IPS DF 6.9 (cell line): ENCODE results near the gene SOX18.

Experiments used
- DNase-seq: peaks from one replicate; pipeline ENCODE4 v3.0.0-alpha.2; 2013; ENCODE audit warnings: low read depth, low spot score
- H3K27ac ChIP-seq: one replicate; pipeline ENCODE4 v1.5.1; 2013; ENCODE audit warnings: low read length, control low read depth
- H3K27me3 ChIP-seq: 2 replicates; pipeline ENCODE4 v1.6.1; 2013; ENCODE audit warnings: mild to moderate bottlenecking, low read length; ENCODE audit not compliant: control insufficient read depth, insufficient read depth
- H3K36me3 ChIP-seq: 2 replicates; pipeline ENCODE4 v1.6.1; 2013; ENCODE audit warnings: low read length; ENCODE audit not compliant: control insufficient read depth, insufficient read depth
- H3K4me1 ChIP-seq: 2 replicates; pipeline ENCODE4 v1.6.1; 2013; ENCODE audit warnings: low read length; ENCODE audit not compliant: control insufficient read depth, insufficient read depth
- H3K4me3 ChIP-seq: 2 replicates; pipeline ENCODE4 v1.5.1; 2013; ENCODE audit warnings: mild to moderate bottlenecking, low read length
- H3K9me3 ChIP-seq: 2 replicates; pipeline ENCODE4 v1.6.1; 2013; ENCODE audit warnings: low read length, inconsistent platforms; ENCODE audit not compliant: control insufficient read depth, insufficient read depth
- WGBS: extraction: QIAGEN DNeasy Blood & Tissue Kit; methylation state at CpG from one replicate; pipeline ENCODE4 v1.1.7; 2013; ENCODE audit warnings: mixed read lengths, missing lambda C conversion rate; ENCODE audit not compliant: insufficient read length, insufficient coverage; 5-methylcytosine and 5-hydroxymethylcytosine counted together

SOX18 gene

DNA sequence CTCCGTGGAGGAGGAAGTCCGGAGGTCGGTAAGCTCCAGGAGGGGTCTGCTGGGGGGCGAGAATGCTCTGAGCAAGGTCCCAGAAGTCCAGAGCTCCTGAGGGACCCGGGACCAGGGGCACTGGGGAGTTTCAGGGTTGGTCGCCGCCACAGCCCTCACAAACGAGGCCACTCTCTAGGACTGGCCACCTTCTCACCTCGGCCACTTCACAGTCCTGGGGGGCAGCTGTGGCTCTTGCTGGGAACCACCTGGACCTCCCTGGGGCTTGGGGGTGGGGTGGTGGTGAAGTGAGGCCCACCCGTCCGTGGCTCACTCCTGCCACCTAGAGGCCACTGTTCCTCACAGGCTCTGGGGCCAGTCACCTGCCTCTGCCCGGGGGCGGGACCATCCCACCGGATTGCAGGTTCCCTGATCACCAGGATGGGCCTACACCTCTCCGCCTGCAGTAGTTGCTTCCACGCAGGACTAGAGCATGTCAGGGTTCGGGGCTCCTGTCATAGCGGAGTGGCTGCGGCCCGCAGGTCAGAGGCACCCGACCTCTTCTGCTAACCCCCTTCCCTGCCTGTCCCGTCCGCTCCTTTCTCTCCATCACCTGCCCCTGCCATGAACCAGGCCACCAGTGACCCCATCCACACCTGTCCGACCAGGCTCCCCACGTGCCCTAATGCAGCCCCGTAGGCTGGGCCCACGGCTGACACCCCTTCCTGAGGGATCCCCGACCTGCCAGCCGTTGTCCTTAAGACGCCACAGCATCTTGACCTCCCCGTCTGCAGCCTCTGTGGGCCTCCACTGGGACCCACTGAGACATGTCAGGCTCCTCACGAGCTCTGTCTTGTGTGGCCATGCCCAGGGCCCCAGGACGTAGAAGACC, 8.4 kb upstream of the SOX18 start:
- H3K9me3 ChIP-seq: no peaks in the 10 kb centered on the region
- peaks cover 6% of the 10 kb centered on the region for H3K4me1 ChIP-seq
- no peak overlapping the region for H3K27ac ChIP-seq
- H3K36me3 ChIP-seq: no peaks in the 10 kb centered on the region
- WGBS: no CpG with 5 or more reads among the region's 33 CpGs
- no peak for DNase-seq
- H3K4me3 ChIP-seq: no peak overlapping the region
- no peaks in the 10 kb centered on the region for H3K27me3 ChIP-seq

DNA sequence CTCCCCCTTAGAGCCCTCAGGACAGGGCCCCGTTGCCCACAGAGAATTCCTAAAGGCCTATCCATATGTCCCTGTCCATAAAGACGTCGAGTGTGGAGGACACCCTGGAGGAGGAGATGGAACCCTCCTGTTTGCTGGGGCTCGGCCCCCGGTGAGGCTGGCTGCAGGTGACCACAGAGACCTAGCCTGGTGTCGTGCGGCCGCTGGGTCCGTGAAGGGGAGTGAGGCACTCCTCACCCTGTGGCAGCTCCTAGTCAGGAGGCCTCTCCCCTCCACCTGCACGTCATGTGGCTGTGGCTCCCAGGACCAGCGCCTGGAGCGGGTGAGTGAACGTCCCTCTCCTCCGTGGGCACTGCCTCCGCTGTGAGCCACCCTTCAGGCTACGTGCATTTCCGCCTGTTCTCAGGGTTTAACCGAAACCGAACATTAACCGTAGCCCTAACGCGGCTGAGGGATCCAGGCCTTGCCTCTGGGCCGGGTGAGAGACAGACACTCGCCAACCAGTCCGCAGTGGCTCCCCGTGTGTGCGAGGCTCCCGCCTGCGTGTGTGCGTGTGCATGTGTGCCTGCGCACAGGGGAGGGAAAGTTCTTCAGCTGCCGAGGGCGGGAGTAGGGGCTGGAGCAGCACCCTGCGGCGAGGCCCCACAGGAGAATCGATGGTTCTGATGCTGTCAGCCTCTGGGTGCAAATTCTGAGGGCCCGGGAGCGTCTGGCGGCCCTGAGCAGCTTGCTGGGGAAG, 7.6 kb upstream of the SOX18 start:
- no peaks in the 10 kb centered on the region for H3K27me3 ChIP-seq
- no CpG with 5 or more reads among the region's 39 CpGs for WGBS
- H3K27ac ChIP-seq: no peak overlapping the region
- no peak overlapping the region for H3K4me3 ChIP-seq
- H3K36me3 ChIP-seq: no peaks in the 10 kb centered on the region
- peaks cover 6% of the 10 kb centered on the region for H3K4me1 ChIP-seq
- no peak for DNase-seq
- no peaks in the 10 kb centered on the region for H3K9me3 ChIP-seq

DNA sequence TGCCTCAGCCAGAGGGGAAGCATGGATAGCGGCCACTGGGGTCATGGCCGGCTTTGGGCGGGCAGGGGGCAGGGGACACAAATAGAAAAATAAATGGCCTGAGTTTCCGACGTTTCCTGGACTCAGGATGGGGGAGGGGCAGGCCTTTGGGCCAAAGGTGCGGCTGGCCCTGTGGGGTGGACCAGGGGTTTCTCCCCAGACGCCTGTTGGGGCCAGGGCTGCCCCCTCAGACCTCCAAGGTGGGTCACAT, 7.1 kb upstream of the SOX18 start:
- no peak overlapping the region for H3K4me3 ChIP-seq
- no CpG with 5 or more reads among the region's 7 CpGs for WGBS
- no peak for DNase-seq
- no peaks in the 10 kb centered on the region for H3K27me3 ChIP-seq
- H3K9me3 ChIP-seq: no peaks in the 10 kb centered on the region
- H3K27ac ChIP-seq: no peak overlapping the region
- H3K36me3 ChIP-seq: no peaks in the 10 kb centered on the region
- peaks cover 6% of the 10 kb centered on the region; the same call in 1 of the 2 replicates for H3K4me1 ChIP-seq

DNA sequence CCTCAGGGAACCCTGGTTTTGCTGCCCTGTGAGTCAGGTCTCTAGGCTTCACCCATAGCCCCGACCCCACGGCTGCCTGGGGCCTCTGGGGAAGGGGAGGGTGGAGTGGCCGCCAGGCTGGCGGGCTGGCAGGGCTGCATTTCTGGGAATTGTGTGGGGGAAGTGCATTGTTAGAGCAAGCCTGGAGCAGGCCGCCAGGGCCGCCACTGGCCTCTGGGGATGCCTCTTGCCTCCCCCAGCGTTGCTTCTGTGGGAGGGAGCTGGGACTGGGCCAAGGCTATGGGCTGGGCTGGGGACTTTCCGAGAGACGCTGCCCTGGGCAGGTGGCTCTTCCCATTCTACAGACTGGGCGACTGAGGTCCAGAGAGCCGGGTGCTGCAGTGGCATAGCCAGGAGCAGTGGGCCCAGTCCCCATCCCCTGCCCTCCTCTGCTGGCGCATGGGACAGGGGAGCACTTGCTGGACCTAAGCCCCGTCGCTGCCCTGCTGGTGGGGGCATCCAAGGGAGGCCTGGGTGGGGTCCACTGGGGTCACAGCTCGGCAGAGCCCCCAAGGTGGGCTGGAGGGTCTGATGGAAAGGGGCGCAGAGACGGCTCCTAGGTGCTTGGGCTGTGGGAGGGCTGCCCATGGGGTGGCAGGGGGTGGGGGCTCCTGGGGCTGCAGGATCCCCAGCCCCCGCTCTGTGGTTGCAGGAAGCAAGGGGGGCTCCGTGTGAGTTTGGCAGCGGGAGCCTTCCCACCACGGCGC, 6.6 kb upstream of the SOX18 start:
- no peaks in the 10 kb centered on the region for H3K36me3 ChIP-seq
- H3K27me3 ChIP-seq: no peaks in the 10 kb centered on the region
- DNase-seq: no peak
- H3K4me3 ChIP-seq: no peak overlapping the region
- no peak overlapping the region for H3K27ac ChIP-seq
- no peaks in the 10 kb centered on the region for H3K9me3 ChIP-seq
- H3K4me1 ChIP-seq: peaks cover 6% of the 10 kb centered on the region; the same call in 1 of the 2 replicates
- no CpG with 5 or more reads among the region's 22 CpGs for whole genome bisulfite sequencing

DNA sequence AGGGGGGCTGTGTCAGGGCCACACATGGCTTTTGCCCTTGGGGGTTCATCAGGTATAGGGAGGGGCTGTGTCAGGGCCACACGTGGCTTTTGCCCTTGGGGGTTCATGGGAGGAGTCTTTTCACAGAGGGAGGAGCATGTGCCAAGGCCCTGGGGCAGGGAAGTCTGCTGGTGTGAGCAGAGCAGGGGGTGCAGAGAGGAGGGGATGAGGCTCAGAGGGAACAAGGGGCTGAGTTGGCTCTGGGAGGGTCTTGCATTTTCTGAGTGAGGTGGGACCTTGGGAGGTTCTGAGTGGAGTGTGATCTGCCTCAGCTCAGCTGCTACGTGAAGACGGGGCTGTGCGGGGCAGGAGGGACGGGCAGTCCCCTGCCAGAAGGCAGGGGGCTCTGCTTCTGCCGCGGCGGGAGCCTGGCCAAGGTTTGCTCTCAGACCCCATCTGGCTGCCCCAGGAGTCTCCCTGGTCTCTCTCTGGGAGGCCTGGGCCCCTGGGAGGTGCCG, 6.0 kb upstream of the SOX18 start:
- no peaks in the 10 kb centered on the region for H3K36me3 ChIP-seq
- H3K4me3 ChIP-seq: no peak overlapping the region
- no peak overlapping the region for H3K27ac ChIP-seq
- H3K4me1 ChIP-seq: peaks cover 6% of the 10 kb centered on the region; the same call in 1 of the 2 replicates
- WGBS: no CpG with 5 or more reads among the region's 9 CpGs
- DNase-seq: no peak
- H3K27me3 ChIP-seq: no peaks in the 10 kb centered on the region
- no peaks in the 10 kb centered on the region for H3K9me3 ChIP-seq

DNA sequence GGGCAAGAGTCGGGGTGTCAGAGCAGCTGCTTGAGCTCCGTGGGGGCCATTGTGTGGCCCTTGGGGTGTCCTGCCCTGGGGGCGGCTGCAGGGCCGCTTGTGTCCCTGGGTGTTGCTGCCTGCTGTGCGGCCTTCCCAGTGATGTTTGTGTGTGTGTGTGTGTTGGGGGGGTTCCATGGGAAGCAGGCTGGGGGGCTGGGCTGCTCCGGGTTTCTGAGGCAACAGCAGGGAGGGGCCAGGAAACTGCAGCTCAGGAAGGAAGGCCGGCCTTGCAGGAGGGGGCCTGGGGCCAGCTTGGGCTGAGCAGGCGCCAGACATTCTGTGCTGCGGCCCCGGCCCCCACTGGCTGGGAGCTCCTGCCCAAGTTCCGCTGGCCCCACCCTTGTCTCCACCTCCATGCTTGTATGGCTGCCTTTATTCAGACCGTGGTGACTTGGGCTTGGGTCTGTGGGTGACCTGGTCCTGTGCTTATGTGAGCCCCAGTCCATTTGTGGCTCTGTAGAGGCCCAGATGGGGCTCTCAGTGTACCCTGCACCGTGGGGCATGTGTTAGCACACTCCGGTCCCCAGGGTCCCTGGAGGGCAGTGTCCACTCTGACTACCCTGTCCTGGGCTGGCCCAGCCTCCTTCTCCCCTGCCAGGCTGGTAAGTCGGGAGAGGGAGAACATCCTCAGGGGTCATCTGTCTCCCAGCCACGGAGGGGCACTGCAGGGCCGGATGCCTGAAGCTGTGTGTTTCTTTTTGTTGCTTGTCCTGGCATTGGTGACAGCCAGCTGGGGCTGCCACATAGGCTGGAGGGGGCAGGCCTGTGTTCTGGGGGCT, 4.6 kb upstream of the SOX18 start:
- Histone ChIP-seq H3K27ac (no peak overlapping the region), H3K4me1 (peaks cover 8% of the 10 kb centered on the region; the same call in 1 of the 2 replicates), H3K36me3 (no peaks in the 10 kb centered on the region), H3K27me3 (peaks cover 5% of the 10 kb centered on the region), H3K9me3 (no peaks in the 10 kb centered on the region), H3K4me3 (no peak overlapping the region)
- DNase-seq: no peak
- no CpG with 5 or more reads among the region's 17 CpGs for WGBS

DNA sequence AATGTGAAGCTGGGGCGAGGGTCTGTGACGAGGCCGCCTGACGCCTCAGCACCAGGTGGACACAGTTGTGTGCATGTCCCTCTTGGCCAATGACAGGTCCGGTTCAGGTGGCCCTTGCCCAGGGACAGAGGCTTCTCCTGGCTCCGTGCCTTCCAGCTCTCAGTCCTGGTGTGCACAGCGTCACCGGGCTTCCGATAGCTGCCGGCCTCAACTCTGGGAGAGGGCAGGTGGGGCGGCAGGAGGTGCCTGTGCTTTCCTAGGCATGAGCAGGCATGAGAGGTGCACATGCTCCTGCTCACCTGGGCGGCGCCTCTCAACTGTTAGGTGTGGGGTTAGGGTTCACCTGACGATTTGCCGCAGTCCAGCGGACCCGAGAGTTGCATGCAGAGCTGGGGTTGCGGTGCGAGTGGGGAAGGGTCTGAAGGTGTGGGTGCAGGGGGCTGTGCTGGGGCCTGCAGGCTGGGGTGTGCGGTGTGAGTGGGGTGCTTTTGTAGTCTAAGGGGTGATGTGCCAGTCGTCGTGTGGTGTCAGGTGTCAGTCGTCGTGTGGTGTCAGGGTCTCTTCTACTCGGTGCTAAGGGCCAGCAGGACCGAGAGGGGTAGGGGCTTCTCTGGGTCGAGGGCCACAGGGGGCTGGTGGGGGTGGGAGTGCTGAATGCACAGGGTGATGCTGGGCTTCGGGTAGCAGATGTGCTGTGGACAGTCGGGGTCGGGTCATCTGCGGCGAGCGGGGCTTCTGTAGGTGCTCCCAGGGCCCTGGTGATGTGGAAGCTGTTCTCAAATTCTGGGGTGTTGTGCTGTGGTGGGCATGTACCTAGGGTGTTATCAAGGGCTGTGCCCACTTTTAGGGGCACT, 3.8 kb upstream of the SOX18 start:
- H3K4me3 ChIP-seq: no peak overlapping the region
- DNase-seq: no peak
- WGBS: no CpG with 5 or more reads among the region's 33 CpGs
- H3K4me1 ChIP-seq: peaks cover 9% of the 10 kb centered on the region
- H3K36me3 ChIP-seq: no peaks in the 10 kb centered on the region
- peaks cover 10% of the 10 kb centered on the region for H3K27me3 ChIP-seq
- no peaks in the 10 kb centered on the region for H3K9me3 ChIP-seq
- H3K27ac ChIP-seq: no peak overlapping the region

DNA sequence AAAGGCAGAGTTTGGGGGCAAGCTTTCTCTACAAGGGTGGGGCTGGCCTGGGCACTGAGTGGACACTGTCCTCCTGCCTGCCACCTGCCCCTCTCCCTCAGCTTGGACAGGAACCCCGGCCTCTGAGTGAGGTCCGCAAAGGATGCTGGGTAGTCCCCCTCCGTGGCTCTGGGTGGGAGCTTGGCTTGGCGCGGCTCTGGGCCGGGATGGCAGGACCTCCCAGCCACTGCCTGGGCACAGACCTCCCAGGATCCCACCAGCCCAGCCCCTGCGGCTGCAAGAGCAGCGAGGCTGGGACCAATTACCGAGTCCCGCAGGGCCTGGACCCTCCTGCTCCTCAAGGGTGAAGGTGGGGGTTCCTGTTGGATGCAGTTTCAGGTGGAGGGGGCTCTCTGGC, 2.9 kb upstream of the SOX18 start:
- DNase-seq: no peak
- Histone ChIP-seq H3K9me3 (no peaks in the 10 kb centered on the region), H3K36me3 (no peaks in the 10 kb centered on the region), H3K4me3 (no peak overlapping the region), H3K27ac (no peak overlapping the region), H3K27me3 (peaks cover 17% of the 10 kb centered on the region), H3K4me1 (peaks cover 8% of the 10 kb centered on the region)
- no CpG with 5 or more reads among the region's 10 CpGs for WGBS

DNA sequence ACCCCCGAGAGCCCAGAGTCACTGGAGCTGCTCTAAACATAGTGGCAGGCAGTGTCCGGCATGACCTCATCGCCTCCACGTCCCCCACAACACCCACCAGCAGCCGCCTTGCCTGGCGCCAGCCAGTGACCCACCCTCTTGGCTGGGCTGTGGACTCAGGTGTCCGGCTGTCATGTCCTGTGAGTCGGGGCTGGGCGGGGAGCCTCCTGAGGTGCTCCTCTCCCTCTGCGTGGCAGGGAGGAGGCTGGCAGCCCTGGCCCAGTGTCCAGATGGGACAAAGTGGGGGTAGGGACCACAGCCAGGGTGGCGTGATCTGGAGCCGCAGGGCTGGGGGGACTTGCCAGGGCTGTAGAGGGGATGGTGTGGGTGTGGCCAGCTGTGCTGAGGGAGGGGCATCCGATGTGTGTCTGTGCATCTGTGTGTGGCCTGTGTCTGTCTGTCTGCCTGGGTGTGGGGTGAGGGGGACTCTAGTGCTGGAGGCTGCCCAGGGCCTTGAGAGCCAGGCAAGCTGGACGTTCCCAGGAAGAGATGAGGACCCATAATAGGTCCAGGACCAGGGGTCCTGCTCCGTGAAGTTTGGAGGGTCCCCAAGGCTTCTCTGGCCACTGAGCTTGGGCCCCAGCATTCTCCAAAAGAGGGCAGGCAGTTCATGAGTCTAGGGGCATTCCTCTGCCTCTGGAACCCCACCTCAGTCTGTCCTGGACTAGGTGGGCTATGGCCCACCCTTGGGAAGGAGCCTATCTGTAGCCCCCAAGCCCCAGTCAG, 2.3 kb upstream of the SOX18 start:
- Histone ChIP-seq H3K36me3 (no peaks in the 10 kb centered on the region), H3K27ac (no peak overlapping the region), H3K27me3 (peaks cover 23% of the 10 kb centered on the region), H3K4me1 (peaks cover 3% of the 10 kb centered on the region; the same call in 1 of the 2 replicates), H3K9me3 (no peaks in the 10 kb centered on the region), H3K4me3 (no peak overlapping the region)
- DNase-seq: no peak
- WGBS: no CpG with 5 or more reads among the region's 15 CpGs
